A673 (cell line): ENCODE results near the gene TEX53.

ENCODE experiments used
- CTCF ChIP-seq: fragments of 300-800, 200-600 bp; sonication (generic); conservative IDR thresholded peaks from 2 replicates; pipeline ENCODE4 v1.5.1; 2017; ENCODE audit warnings: low read depth, mild to moderate bottlenecking, antibody characterized with exemption, low read length, moderate library complexity, mixed read lengths
- EZH2 ChIP-seq: fragments of 200-600 bp; sonication (generic); IDR thresholded peaks from 2 replicates; pipeline ENCODE4 v1.6.1; 2017; ENCODE audit warnings: borderline replicate concordance, low read depth, mild to moderate bottlenecking, mixed read lengths, antibody characterized with exemption, low read length; ENCODE audit not compliant: poor library complexity, severe bottlenecking

- TF ChIP-seq CTCF, result no peak
- TF ChIP-seq EZH2, result no peak
Measured at GRCh38 chr9:114629563-114630090, 28.0 kb downstream of the TEX53 start.
